ENCODE data around the gene VWA2. TPM values are rescaled to one million over a fixed set of nuclear protein-coding genes. Genes with fewer than 3 reads are reported as not detected.
"Not testable (repeated sequence)": the region's sequence is repeated elsewhere in the genome, so short reads cannot be mapped to it uniquely, and the experiment has no call there.

The VWA2 gene
- total RNA-seq, 1 experiment from 2014 or later: not detected

DNA sequence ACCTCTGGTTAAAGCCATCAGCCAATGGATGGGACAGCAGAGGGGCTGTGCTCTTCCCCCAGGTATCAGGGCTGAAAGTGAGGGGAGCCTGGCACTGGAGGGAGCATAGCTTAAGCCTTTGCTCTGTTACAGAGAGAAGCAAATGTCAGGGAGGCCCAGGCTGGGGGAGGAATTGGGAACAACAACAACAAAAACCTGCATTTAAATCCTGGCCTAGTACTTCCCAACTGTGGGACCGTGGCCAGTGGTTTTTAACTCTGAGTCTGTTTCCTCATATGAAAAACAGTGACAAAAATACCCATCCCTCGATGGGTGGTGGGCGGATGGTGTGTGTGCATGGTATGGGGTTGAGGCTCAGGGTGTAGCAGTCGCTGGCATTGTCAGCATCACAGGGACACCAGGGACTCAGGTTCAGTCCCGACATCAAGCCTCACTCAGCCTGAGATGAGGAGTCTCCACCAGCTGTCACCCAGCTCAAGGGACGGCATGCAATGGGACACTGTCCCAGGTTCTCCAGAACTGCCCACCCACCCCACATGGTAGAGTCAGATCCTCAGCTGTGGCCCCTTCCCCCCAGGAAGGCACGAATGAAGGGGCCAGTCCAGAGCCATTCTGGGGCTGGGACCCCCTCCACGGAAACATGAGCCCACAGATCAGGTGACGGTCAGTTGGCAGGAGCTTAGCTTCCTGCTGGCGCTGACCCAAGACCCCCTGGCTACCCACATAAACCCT is 90.7 kb downstream of the VWA2 start:
- no peak overlapping the region for H3K4me3 ChIP-seq
- peaks cover 6% of the 10 kb centered on the region for H3K4me1 ChIP-seq (replicated peaks)
- no peaks in the 10 kb centered on the region for H3K36me3 ChIP-seq
- no peak overlapping the region for H3K27ac ChIP-seq
- H3K9me3 ChIP-seq (replicated peaks): no peaks in the 10 kb centered on the region
- H3K27me3 ChIP-seq (replicated peaks): no peaks in the 10 kb centered on the region
- DNase-seq (ENCODE audit: low read depth in 1 of 2, low spot score in 2 of 2): no peak

DNA sequence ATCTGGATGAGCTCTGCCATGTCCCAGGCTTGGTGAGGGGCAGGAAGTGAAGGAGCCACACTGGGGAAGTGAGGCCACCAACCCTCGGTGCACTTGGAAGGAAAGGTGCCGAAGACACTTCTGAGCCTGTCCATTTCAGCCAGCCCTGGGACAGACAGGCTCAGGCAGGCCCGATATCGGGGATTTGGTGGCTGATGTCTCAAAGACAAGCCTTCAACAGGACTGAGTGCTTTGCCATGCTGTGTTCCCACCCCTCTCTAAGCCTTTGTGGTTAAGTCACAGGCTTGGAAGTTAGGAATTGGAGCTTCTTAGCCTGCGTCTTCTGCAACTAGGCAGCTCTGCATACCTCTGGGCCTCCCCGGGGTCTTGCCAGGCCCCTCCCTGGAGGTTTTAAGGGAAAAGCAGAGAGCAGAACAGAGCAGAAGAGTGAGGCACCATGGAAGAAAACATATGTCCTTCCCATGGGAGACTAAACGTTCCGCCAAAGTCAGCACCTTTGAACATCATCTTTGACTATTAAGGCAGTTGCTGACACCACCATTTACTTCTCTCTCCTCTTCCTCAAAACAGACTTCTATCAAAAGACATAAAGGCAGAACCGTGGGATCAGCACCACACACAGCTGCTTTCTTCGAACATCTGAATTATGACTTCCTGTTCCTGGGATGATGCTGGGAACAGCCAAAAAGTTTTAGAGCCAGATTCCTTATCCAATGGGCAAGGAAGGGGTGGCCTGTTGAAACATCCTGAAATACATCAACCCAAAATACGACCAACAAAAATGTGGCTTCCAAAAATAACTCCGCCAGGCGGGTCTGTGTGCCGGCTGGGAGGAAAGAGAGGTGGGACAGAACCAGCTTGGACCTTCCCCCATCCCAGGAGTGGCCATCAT is 93.5 kb downstream of the VWA2 start:
- no peaks in the 10 kb centered on the region for H3K9me3 ChIP-seq (replicated peaks)
- no peak overlapping the region for H3K27ac ChIP-seq
- H3K4me3 ChIP-seq: no peak overlapping the region
- no peaks in the 10 kb centered on the region for H3K36me3 ChIP-seq
- no peaks in the 10 kb centered on the region for H3K27me3 ChIP-seq (replicated peaks)
- DNase-seq (ENCODE audit: low read depth in 1 of 2, low spot score in 2 of 2): no peak
- H3K4me1 ChIP-seq (replicated peaks): peaks cover 6% of the 10 kb centered on the region

DNA sequence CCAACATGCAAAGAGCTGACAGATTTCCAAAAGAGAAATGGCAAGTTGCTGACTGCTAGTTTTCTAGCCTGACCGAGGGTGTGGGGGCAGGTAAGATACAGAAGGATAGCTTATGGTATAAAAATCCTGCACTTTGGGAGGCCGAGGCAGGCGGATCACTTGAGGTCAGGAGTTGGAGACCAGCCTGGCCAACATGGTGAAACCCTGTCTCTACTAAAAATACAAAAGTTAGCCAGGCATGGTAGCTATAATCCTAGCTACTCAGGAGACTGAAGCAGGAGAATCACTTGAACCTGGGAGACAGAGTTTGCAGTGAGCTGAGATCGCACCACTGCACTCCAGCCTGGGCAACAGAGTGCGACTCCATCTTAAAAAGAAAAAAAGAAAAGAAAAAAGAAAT is 94.4 kb downstream of the VWA2 start:
- H3K4me1 ChIP-seq (replicated peaks); H3K27ac ChIP-seq; H3K36me3 ChIP-seq; H3K9me3 ChIP-seq (replicated peaks); H3K4me3 ChIP-seq; DNase-seq (ENCODE audit: low read depth in 1 of 2, low spot score in 2 of 2); H3K27me3 ChIP-seq (replicated peaks): not testable (repeated sequence)

DNA sequence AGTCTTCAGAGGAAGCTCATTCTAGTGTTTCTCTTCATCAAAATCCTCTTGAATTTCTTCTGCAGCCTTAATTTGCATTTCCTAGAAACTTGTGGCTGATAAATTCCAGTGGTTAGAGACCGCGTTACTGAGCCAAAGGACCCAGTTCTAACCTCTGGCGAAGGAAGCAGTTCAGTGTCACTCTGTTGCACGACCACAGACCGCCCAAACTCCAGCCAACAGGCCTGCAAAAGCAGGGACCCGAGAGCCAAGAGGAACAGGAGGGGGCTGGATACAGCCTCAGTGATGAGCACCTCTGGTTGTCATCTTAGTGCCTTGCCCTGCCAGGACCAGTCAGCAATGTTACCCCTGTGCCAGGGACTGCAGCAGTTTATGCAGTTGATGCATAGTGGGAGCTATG is 95.2 kb downstream of the VWA2 start:
- no peaks in the 10 kb centered on the region for H3K27me3 ChIP-seq (replicated peaks)

DNA sequence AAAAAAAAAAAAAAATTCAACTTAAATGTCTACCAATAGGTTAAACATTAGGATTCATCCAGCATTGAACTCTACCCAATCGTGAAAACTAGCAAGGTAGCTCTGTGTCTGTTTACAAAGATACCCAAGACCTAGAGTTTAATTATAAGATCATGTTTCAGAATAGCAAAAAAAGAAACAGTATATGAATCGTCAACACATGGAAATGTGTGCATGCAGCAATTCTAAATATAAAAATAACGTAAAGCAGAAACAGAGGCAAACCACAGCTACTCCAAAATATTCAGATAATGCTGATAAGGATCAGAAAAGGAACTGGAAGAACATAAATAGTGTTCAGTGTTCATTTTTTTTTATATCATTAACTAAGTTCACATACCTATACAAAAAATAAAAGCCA is 96.6 kb downstream of the VWA2 start:
- no peak for DNase-seq (ENCODE audit: low read depth in 1 of 2, low spot score in 2 of 2)
- Histone ChIP-seq H3K36me3 (no peaks in the 10 kb centered on the region), H3K9me3 (replicated peaks) (no peaks in the 10 kb centered on the region), H3K4me3 (no peak overlapping the region), H3K27ac (no peak overlapping the region), H3K27me3 (replicated peaks) (no peaks in the 10 kb centered on the region), H3K4me1 (replicated peaks) (peaks cover 6% of the 10 kb centered on the region)

More for the DNA sequence above, 95.2 kb downstream of the VWA2 start:
- Histone ChIP-seq H3K4me1 (replicated peaks) (peaks cover 6% of the 10 kb centered on the region), H3K27ac (no peak overlapping the region), H3K9me3 (replicated peaks) (no peaks in the 10 kb centered on the region), H3K36me3 (no peaks in the 10 kb centered on the region), H3K4me3 (no peak overlapping the region)
- DNase-seq (ENCODE audit: low read depth in 1 of 2, low spot score in 2 of 2): no peak

DNA sequence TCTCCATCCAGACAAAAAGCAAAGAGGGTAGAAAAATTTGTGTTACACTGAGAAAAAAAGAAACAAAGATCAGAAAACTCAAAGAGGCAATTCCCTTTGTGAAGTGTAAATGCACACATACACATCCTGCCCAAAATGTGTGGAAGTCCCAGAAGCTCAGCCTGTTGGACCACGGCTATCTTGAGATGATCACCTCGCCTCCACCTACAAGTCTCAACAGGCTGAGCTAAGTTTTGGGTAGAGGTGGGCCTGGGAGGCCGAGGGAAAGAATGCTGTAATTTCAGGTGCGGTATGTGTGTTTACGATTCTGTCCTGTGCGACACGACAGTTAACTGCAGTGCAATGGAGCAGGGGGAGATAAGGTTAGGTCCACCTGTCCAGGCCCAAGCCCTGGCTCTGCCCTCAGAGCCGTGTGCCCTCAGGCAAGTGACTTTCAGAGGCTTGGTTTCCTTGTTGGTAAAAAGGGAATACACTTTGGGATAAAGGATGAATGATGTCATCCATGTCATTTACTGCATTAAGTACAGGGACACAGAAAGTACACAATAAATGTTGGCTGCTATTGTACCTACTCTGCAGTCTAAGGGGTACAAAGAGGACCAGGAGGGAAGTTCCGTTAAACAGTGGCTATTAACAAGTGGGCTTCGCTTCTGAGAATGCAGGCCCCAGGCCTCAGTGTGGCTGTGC is 97.9 kb downstream of the VWA2 start:
- Histone ChIP-seq H3K4me1 (replicated peaks) (peaks cover 6% of the 10 kb centered on the region), H3K36me3 (no peaks in the 10 kb centered on the region), H3K27me3 (replicated peaks) (no peaks in the 10 kb centered on the region), H3K27ac (no peak overlapping the region), H3K9me3 (replicated peaks) (no peaks in the 10 kb centered on the region), H3K4me3 (no peak overlapping the region)
- DNase-seq (ENCODE audit: low read depth in 1 of 2, low spot score in 2 of 2): no peak

- no peaks in the 10 kb centered on the region for H3K27me3 ChIP-seq (replicated peaks)
- no peak overlapping the region for H3K27ac ChIP-seq
- H3K9me3 ChIP-seq (replicated peaks): no peaks in the 10 kb centered on the region
- no peak for DNase-seq (ENCODE audit: low read depth in 1 of 2, low spot score in 2 of 2)
- peaks cover 6% of the 10 kb centered on the region for H3K4me1 ChIP-seq (replicated peaks)
- H3K36me3 ChIP-seq: no peaks in the 10 kb centered on the region
- H3K4me3 ChIP-seq: no peak overlapping the region
Measured at GRCh38 chr10:114337510-114338462, 98.7 kb downstream of the VWA2 start.

- Histone ChIP-seq H3K27ac (no peak overlapping the region), H3K36me3 (no peaks in the 10 kb centered on the region), H3K4me1 (replicated peaks) (peaks cover 16% of the 10 kb centered on the region), H3K4me3 (no peak overlapping the region), H3K9me3 (replicated peaks) (no peaks in the 10 kb centered on the region), H3K27me3 (replicated peaks) (no peaks in the 10 kb centered on the region)
- DNase-seq (ENCODE audit: low read depth in 1 of 2, low spot score in 2 of 2): no peak
Measured at GRCh38 chr10:114340816-114341215, 101.8 kb downstream of the VWA2 start.

Other genes starting within 250 kb of the VWA2 start
- 1.3 and 1.4 TPM in 2 replicates for gene ADRB1, start 195.4 kb upstream of the VWA2 start, total RNA-seq (2014; rRNA removed; shearing (Covaris generic))
- 7.7 and 11.9 TPM in 2 replicates for gene CCDC186, start 65.1 kb upstream of the VWA2 start, total RNA-seq (2014; rRNA removed; shearing (Covaris generic))
- gene TDRD1, start 59.9 kb upstream of the VWA2 start, total RNA-seq (2014; rRNA removed; shearing (Covaris generic)): not detected in 2 replicates
- gene AFAP1L2, start 165.2 kb downstream of the VWA2 start, total RNA-seq (2014; rRNA removed; shearing (Covaris generic)): 1.3 and 2.1 TPM in 2 replicates